Retina (tissue), 1 donor: ENCODE results near the gene FLT3.
"Not testable (repeated sequence)": the region's sequence is repeated elsewhere in the genome, so short reads cannot be mapped to it uniquely, and the experiment has no call there.

Experiments used
- DNase-seq: peaks from one replicate; pipeline ENCODE4 v3.0.0-alpha.2; 2016

FLT3 gene

GRCh38 chr13:28043224-28043623, 57.2 kb downstream of the FLT3 start:
- no peak for DNase-seq

GRCh38 chr13:28041501-28041900, 58.9 kb downstream of the FLT3 start:
- peak; percentile 19 for DNase-seq

GRCh38 chr13:28041031-28041461, 59.3 kb downstream of the FLT3 start:
- no peak for DNase-seq

- no peak for DNase-seq
These were observed 63.0 kb downstream of the FLT3 start for GRCh38 chr13:28037399-28037798.

- DNase-seq = no peak
These were observed 65.1 kb downstream of the FLT3 start for GRCh38 chr13:28035146-28035782.

- no peak for DNase-seq
These were observed 66.3 kb downstream of the FLT3 start for GRCh38 chr13:28033894-28034655.

GRCh38 chr13:28032438-28032837, 67.9 kb downstream of the FLT3 start:
- DNase-seq = not testable (repeated sequence)

GRCh38 chr13:28031896-28032288, 68.5 kb downstream of the FLT3 start:
- no peak for DNase-seq

GRCh38 chr13:28031220-28031895, 69.0 kb downstream of the FLT3 start:
- DNase-seq = no peak

GRCh38 chr13:28027607-28028364, 72.6 kb downstream of the FLT3 start:
- DNase-seq = no peak

GRCh38 chr13:28027071-28027470, 73.3 kb downstream of the FLT3 start:
- DNase-seq = no peak

GRCh38 chr13:28026508-28026907, 73.9 kb downstream of the FLT3 start:
- DNase-seq = no peak

- peak; percentile 19 for DNase-seq
These were observed 77.4 kb downstream of the FLT3 start for GRCh38 chr13:28022848-28023518.

GRCh38 chr13:28014301-28014700, 86.1 kb downstream of the FLT3 start:
- DNase-seq = no peak

GRCh38 chr13:28013482-28013881, 86.9 kb downstream of the FLT3 start:
- DNase-seq = no peak

- DNase-seq = no peak
These were observed 87.5 kb downstream of the FLT3 start for GRCh38 chr13:28012896-28013295.

- DNase-seq = no peak
These were observed 88.0 kb downstream of the FLT3 start for GRCh38 chr13:28012383-28012782.

GRCh38 chr13:28010046-28010445, 90.3 kb downstream of the FLT3 start:
- DNase-seq = no peak

- not testable (repeated sequence) for DNase-seq
These were observed 95.4 kb downstream of the FLT3 start for GRCh38 chr13:28005016-28005415.

- DNase-seq = no peak
These were observed 97.3 kb downstream of the FLT3 start for GRCh38 chr13:28002886-28003698.

- DNase-seq = no peak
These were observed 98.4 kb downstream of the FLT3 start for GRCh38 chr13:28001837-28002473.
